Stimulated activated CD8-positive, alpha-beta memory T cell treated with anti-CD3 and anti-CD28 coated beads, Interleukin-12 subunit alpha, Interleukin-12 subunit beta, amount 100 ng/mL, for 1 hour (primary cell): Measurements from ENCODE around the gene SCG3.
"Not testable (repeated sequence)": the region's sequence is repeated elsewhere in the genome, so short reads cannot be mapped to it uniquely, and the experiment has no call there.

Experiments used
- DNase-seq: peaks from one replicate; pipeline ENCODE4 v3.0.0-alpha.2; 2020; ENCODE audit warnings: low read depth

SCG3 gene

GRCh38 chr15:51681303-51681963 is at the start of gene SCG3:
SCG3 (plus strand) TSS chr15:51681503; CDS start chr15:51681756, 253 bp downstream.
- peak; percentile 13 for DNase-seq

- DNase-seq = no peak
Measured at GRCh38 chr15:51634591-51635198, 46.6 kb upstream of the SCG3 start.

GRCh38 chr15:51641490-51642130 is 39.7 kb upstream of the SCG3 start:
- no peak for DNase-seq

- no peak for DNase-seq
Measured at GRCh38 chr15:51642696-51643095, 38.6 kb upstream of the SCG3 start.

- DNase-seq = no peak
Measured at GRCh38 chr15:51647128-51647562, 34.2 kb upstream of the SCG3 start.

- DNase-seq = not testable (repeated sequence)
Measured at GRCh38 chr15:51648101-51648500, 33.2 kb upstream of the SCG3 start.

GRCh38 chr15:51648643-51649042 is 32.7 kb upstream of the SCG3 start:
- DNase-seq = not testable (repeated sequence)

- peak; percentile 34 for DNase-seq
Measured at GRCh38 chr15:51649659-51650521, 31.4 kb upstream of the SCG3 start.

- DNase-seq = no peak
Measured at GRCh38 chr15:51652084-51652668, 29.1 kb upstream of the SCG3 start.

GRCh38 chr15:51655401-51656057 is 25.8 kb upstream of the SCG3 start:
- not testable (repeated sequence) for DNase-seq

GRCh38 chr15:51658664-51659063 is 22.6 kb upstream of the SCG3 start:
- no peak for DNase-seq

GRCh38 chr15:51661072-51661471 is 20.2 kb upstream of the SCG3 start:
- no peak for DNase-seq

GRCh38 chr15:51667478-51667877 is 13.8 kb upstream of the SCG3 start:
- no peak for DNase-seq

- DNase-seq = no peak
Measured at GRCh38 chr15:51668446-51668845, 12.9 kb upstream of the SCG3 start.

GRCh38 chr15:51669381-51669780 is 11.9 kb upstream of the SCG3 start:
- no peak for DNase-seq

GRCh38 chr15:51672155-51672687 is 9.1 kb upstream of the SCG3 start:
- DNase-seq = no peak

- no peak for DNase-seq
Measured at GRCh38 chr15:51672913-51673857, 8.1 kb upstream of the SCG3 start.

- no peak for DNase-seq
Measured at GRCh38 chr15:51675234-51675633, 6.1 kb upstream of the SCG3 start.

- no peak for DNase-seq
Measured at GRCh38 chr15:51677021-51677420, 4.3 kb upstream of the SCG3 start.

GRCh38 chr15:51677452-51677851 is 3.9 kb upstream of the SCG3 start:
- DNase-seq = no peak
